ENCODE data around the gene ZRANB1. TPM values are rescaled to one million over a fixed set of nuclear protein-coding genes. Genes with fewer than 3 reads are reported as not detected.

The ZRANB1 gene
- total and polyA plus RNA-seq, 2 donors (not counting 1 experiment from before 2014, with no cell fraction given) = 26.5 to 39.3 TPM

DNA sequence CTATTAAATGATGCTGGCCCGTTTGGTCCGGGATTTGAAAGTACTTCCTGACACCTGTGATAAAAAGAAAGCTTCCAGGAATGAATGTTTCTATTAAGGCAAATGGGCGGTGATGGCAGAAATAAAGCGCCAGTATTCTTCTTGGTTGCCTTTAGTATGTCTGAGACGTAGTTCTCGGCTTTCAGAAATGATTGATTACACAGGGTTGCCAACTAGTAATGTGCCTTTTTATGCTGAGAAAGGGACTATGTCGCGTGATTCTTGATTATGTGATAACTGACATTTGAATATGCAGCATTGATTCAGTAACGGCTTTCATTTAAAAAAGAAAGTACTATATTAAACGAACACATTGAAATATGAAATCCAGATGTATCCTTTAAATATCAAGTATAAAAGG, 13.9 kb downstream of the ZRANB1 start:
- Histone ChIP-seq H3K9me3 (ENCODE audit: control insufficient read depth, insufficient read depth, low read depth, low read length) (no peaks in the 10 kb centered on the region), H3K27me3 (ENCODE audit: control insufficient read depth, insufficient read depth, low read length) (no peaks in the 10 kb centered on the region), H4K20me1 (ENCODE audit: control insufficient read depth, extremely low read depth, insufficient read depth, low read length) (no peaks in the 10 kb centered on the region), H3K4me1 (ENCODE audit: control insufficient read depth, extremely low read depth, insufficient read depth, low read length) (no peaks in the 10 kb centered on the region), H2AFZ (ENCODE audit: low read length) (no peak overlapping the region), H3K36me3 (ENCODE audit: control insufficient read depth, insufficient read depth, low read length) (no peaks in the 10 kb centered on the region), H3K79me2 (ENCODE audit: control insufficient read depth, insufficient read depth, low read length) (peaks cover 57% of the 10 kb centered on the region), H3K4me2 (ENCODE audit: extremely low read depth, insufficient read depth, low read length) (peak overlapping the region; percentile 86), H3K9ac (ENCODE audit: insufficient read depth, low read length) (no peak overlapping the region), H3K27ac (ENCODE audit: insufficient read depth, low read length) (no peak overlapping the region), H3K4me3 (replicated peaks in 1 of 4; ENCODE audit: control extremely low read depth in 1 of 4, insufficient read depth in 1 of 4, low read depth in 3 of 4, low read length in 4 of 4) (peak overlapping the region in 3 of 4 experiments; percentile 2 to 34 (median 17))
- TF ChIP-seq CTCF (conservative IDR thresholded peaks at IDR 0.05 in 1 of 2, IDR thresholded peaks at IDR 0.05 in 1 of 2; ENCODE audit: low read depth in 1 of 2, low read length in 2 of 2) (no peak), EZH2 (IDR thresholded peaks at IDR 0.05; ENCODE audit: low read length, missing control alignments) (no peak)
- DNase-seq (ENCODE audit: low read depth in 2 of 2) = peak in 1 of 2 donors; percentile 61

DNA sequence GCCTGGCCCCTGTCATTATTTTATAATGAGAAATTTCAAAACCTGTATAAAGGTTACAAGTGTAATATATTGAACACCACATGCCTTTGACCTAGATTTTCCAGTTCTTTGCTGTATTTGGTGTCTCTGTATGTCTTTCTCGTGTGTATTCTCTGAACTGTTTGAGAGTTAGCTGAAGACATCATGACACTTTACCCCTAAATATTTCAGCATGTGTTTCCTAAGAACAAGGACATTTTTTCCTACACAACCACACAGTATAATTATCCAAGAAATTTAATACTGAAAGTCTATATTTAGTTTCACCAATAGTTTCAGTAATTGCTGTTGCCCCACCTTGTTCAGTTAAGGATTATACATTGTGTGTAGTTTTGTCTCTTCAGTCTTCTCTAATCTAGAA, 14.8 kb downstream of the ZRANB1 start:
- TF ChIP-seq CTCF (conservative IDR thresholded peaks at IDR 0.05 in 1 of 2, IDR thresholded peaks at IDR 0.05 in 1 of 2; ENCODE audit: low read depth in 1 of 2, low read length in 2 of 2) = no peak
- no peak for TF ChIP-seq EZH2 (IDR thresholded peaks at IDR 0.05; ENCODE audit: low read length, missing control alignments)
- Histone ChIP-seq H3K9me3 (ENCODE audit: control insufficient read depth, insufficient read depth, low read depth, low read length) (no peaks in the 10 kb centered on the region), H3K4me2 (ENCODE audit: extremely low read depth, insufficient read depth, low read length) (no peak overlapping the region), H4K20me1 (ENCODE audit: control insufficient read depth, extremely low read depth, insufficient read depth, low read length) (no peaks in the 10 kb centered on the region), H3K79me2 (ENCODE audit: control insufficient read depth, insufficient read depth, low read length) (peaks cover 63% of the 10 kb centered on the region), H3K4me3 (replicated peaks in 1 of 4; ENCODE audit: control extremely low read depth in 1 of 4, insufficient read depth in 1 of 4, low read depth in 3 of 4, low read length in 4 of 4) (no peak overlapping the region), H2AFZ (ENCODE audit: low read length) (no peak overlapping the region), H3K27me3 (ENCODE audit: control insufficient read depth, insufficient read depth, low read length) (no peaks in the 10 kb centered on the region), H3K9ac (ENCODE audit: insufficient read depth, low read length) (no peak overlapping the region), H3K36me3 (ENCODE audit: control insufficient read depth, insufficient read depth, low read length) (no peaks in the 10 kb centered on the region), H3K27ac (ENCODE audit: insufficient read depth, low read length) (no peak overlapping the region), H3K4me1 (ENCODE audit: control insufficient read depth, extremely low read depth, insufficient read depth, low read length) (peaks cover 2% of the 10 kb centered on the region)
- no peak for DNase-seq (ENCODE audit: low read depth in 2 of 2)

GRCh38 chr10:124957404-124957947, 15.6 kb downstream of the ZRANB1 start:
- no peak overlapping the region for H3K27ac ChIP-seq (ENCODE audit: insufficient read depth, low read length)
- no peaks in the 10 kb centered on the region for H3K27me3 ChIP-seq (ENCODE audit: control insufficient read depth, insufficient read depth, low read length)
- H3K9ac ChIP-seq (ENCODE audit: insufficient read depth, low read length) = no peak overlapping the region
- peaks cover 62% of the 10 kb centered on the region for H3K79me2 ChIP-seq (ENCODE audit: control insufficient read depth, insufficient read depth, low read length)
- no peak for DNase-seq (ENCODE audit: low read depth in 2 of 2)
- TF ChIP-seq CTCF (conservative IDR thresholded peaks at IDR 0.05 in 1 of 2, IDR thresholded peaks at IDR 0.05 in 1 of 2; ENCODE audit: low read depth in 1 of 2, low read length in 2 of 2) (no peak), EZH2 (IDR thresholded peaks at IDR 0.05; ENCODE audit: low read length, missing control alignments) (no peak)
- H3K36me3 ChIP-seq (ENCODE audit: control insufficient read depth, insufficient read depth, low read length) = no peaks in the 10 kb centered on the region
- H4K20me1 ChIP-seq (ENCODE audit: control insufficient read depth, extremely low read depth, insufficient read depth, low read length) = no peaks in the 10 kb centered on the region
- no peak overlapping the region for H2AFZ ChIP-seq (ENCODE audit: low read length)
- H3K4me1 ChIP-seq (ENCODE audit: control insufficient read depth, extremely low read depth, insufficient read depth, low read length) = peaks cover 3% of the 10 kb centered on the region
- H3K4me3 ChIP-seq (replicated peaks in 1 of 4; ENCODE audit: control extremely low read depth in 1 of 4, insufficient read depth in 1 of 4, low read depth in 3 of 4, low read length in 4 of 4) = no peak overlapping the region
- no peak overlapping the region for H3K4me2 ChIP-seq (ENCODE audit: extremely low read depth, insufficient read depth, low read length)
- H3K9me3 ChIP-seq (ENCODE audit: control insufficient read depth, insufficient read depth, low read depth, low read length) = no peaks in the 10 kb centered on the region

Measured in fibroblast of lung (primary cell).